ENCODE data around the gene PURA. TPM values are rescaled to one million over a fixed set of nuclear protein-coding genes. Genes with fewer than 3 reads are reported as not detected.

PURA gene
- total and polyA plus RNA-seq, 2 donors (not counting 1 experiment from before 2014, with no cell fraction given) = 2.2 to 23.5 TPM

GRCh38 chr5:140162781-140163180, 48.9 kb downstream of the PURA start:
- no peak for TF ChIP-seq CTCF (IDR thresholded peaks at IDR 0.05)
- no peak for TF ChIP-seq EZH2 (IDR thresholded peaks at IDR 0.05; ENCODE audit: borderline replicate concordance, insufficient read depth, low read depth, low read length, poor library complexity, severe bottlenecking)
- H3K4me1 ChIP-seq (ENCODE audit: control insufficient read depth in 2 of 2, insufficient read depth in 2 of 2, low read length in 2 of 2) = no peaks in the 10 kb centered on the region
- intact Hi-C loops (cut with micrococcal nuclease) = no loop called here
- WGBS (ENCODE audit: insufficient coverage) = 87% methylated on average over 5 of the region's 5 CpGs
- DNase-seq = no peak
- Mint-ChIP-seq H3K27me3 (peaks cover 3% of the 10 kb centered on the region), H3K27ac (no peak overlapping the region), H3K4me3 (no peak overlapping the region), H3K4me1 (no peaks in the 10 kb centered on the region), H3K9me3 (ENCODE audit: insufficient read depth) (no peaks in the 10 kb centered on the region)
- no peaks in the 10 kb centered on the region for H3K36me3 ChIP-seq (replicated peaks in 1 of 2; ENCODE audit: control extremely low read depth in 1 of 2, control insufficient read depth in 1 of 2, extremely low read depth in 1 of 2, insufficient read depth in 2 of 2, low read length in 1 of 2)
- no peaks in the 10 kb centered on the region for H3K79me2 ChIP-seq (ENCODE audit: control insufficient read depth, insufficient read depth, low read length)
- H3K9ac ChIP-seq (ENCODE audit: low read length) = no peak overlapping the region
- H3K4me3 ChIP-seq (ENCODE audit: control extremely low read depth in 1 of 5, extremely low read depth in 1 of 5, insufficient read depth in 1 of 5, low read depth in 2 of 5, low read length in 4 of 5) = no peak overlapping the region
- H4K20me1 ChIP-seq (ENCODE audit: control insufficient read depth, insufficient read depth, low read length, poor library complexity, severe bottlenecking) = no peaks in the 10 kb centered on the region
- H3K9me3 ChIP-seq (ENCODE audit: control extremely low read depth in 1 of 3, control insufficient read depth in 2 of 3, insufficient read depth in 1 of 3, low read length in 2 of 3) = no peaks in the 10 kb centered on the region
- H2AFZ ChIP-seq (ENCODE audit: insufficient read depth, low read depth, low read length, poor library complexity, severe bottlenecking) = no peak overlapping the region
- ChIA-PET CTCF (interaction anchor here (0.5 to 23.0 kb wide), 2 partner anchors 19 to 92 kb away, joined by 3 to 513 read pairs; no protein-coding TSS in a partner anchor), POLR2A (no interaction called here)
- no peaks in the 10 kb centered on the region for H3K27me3 ChIP-seq (replicated peaks in 1 of 4; ENCODE audit: control extremely low read depth in 1 of 4, control insufficient read depth in 3 of 4, insufficient read depth in 4 of 4, low read length in 3 of 4)
- ATAC-seq (ENCODE audit: low read depth) = no peak
- no peak overlapping the region for H3K27ac ChIP-seq (ENCODE audit: low read length in 2 of 2)
- H3K4me2 ChIP-seq (replicated peaks; ENCODE audit: low read depth, low read length, poor library complexity, severe bottlenecking) = no peak overlapping the region

GRCh38 chr5:140165101-140165922, 51.4 kb downstream of the PURA start:
- DNase-seq (no peak), ATAC-seq (ENCODE audit: low read depth) (no peak)
- Histone ChIP-seq H3K79me2 (ENCODE audit: control insufficient read depth, insufficient read depth, low read length) (no peaks in the 10 kb centered on the region), H3K9ac (ENCODE audit: low read length) (no peak overlapping the region), H3K4me2 (replicated peaks; ENCODE audit: low read depth, low read length, poor library complexity, severe bottlenecking) (no peak overlapping the region), H3K4me3 (ENCODE audit: control extremely low read depth in 1 of 5, extremely low read depth in 1 of 5, insufficient read depth in 1 of 5, low read depth in 2 of 5, low read length in 4 of 5) (no peak overlapping the region), H3K4me1 (ENCODE audit: control insufficient read depth in 2 of 2, insufficient read depth in 2 of 2, low read length in 2 of 2) (no peaks in the 10 kb centered on the region), H3K9me3 (ENCODE audit: control extremely low read depth in 1 of 3, control insufficient read depth in 2 of 3, insufficient read depth in 1 of 3, low read length in 2 of 3) (no peaks in the 10 kb centered on the region), H3K27ac (ENCODE audit: low read length in 2 of 2) (no peak overlapping the region), H4K20me1 (ENCODE audit: control insufficient read depth, insufficient read depth, low read length, poor library complexity, severe bottlenecking) (no peaks in the 10 kb centered on the region), H2AFZ (ENCODE audit: insufficient read depth, low read depth, low read length, poor library complexity, severe bottlenecking) (no peak overlapping the region), H3K36me3 (replicated peaks in 1 of 2; ENCODE audit: control extremely low read depth in 1 of 2, control insufficient read depth in 1 of 2, extremely low read depth in 1 of 2, insufficient read depth in 2 of 2, low read length in 1 of 2) (no peaks in the 10 kb centered on the region), H3K27me3 (replicated peaks in 1 of 4; ENCODE audit: control extremely low read depth in 1 of 4, control insufficient read depth in 3 of 4, insufficient read depth in 4 of 4, low read length in 3 of 4) (no peaks in the 10 kb centered on the region)
- POLR2A ChIA-PET = no interaction called here
- Mint-ChIP-seq H3K4me1 (no peaks in the 10 kb centered on the region), H3K9me3 (ENCODE audit: insufficient read depth) (no peaks in the 10 kb centered on the region), H3K27ac (no peak overlapping the region), H3K27me3 (peaks cover 3% of the 10 kb centered on the region), H3K4me3 (no peak overlapping the region)
- TF ChIP-seq CTCF (IDR thresholded peaks at IDR 0.05) = no peak
- TF ChIP-seq EZH2 (IDR thresholded peaks at IDR 0.05; ENCODE audit: borderline replicate concordance, insufficient read depth, low read depth, low read length, poor library complexity, severe bottlenecking) = no peak
- CTCF ChIA-PET = no interaction called here
- 89% methylated on average over 5 of the region's 5 CpGs for WGBS (ENCODE audit: insufficient coverage)
- intact Hi-C loops (cut with micrococcal nuclease) = no loop called here

Measured in B cell (primary cell).